ENCODE measurements around the gene TTC12. TPM values are rescaled to one million over a fixed set of nuclear protein-coding genes. Genes with fewer than 3 reads are reported as not detected.

The TTC12 gene
- total RNA-seq, 1 donor from 2014 or later = 6.4 TPM

- DNase-seq (ENCODE audit: extremely low read depth, low read depth, low spot score) = no peak
These were observed 58.9 kb downstream of the TTC12 start for GRCh38 chr11:113373306-113373705.

GRCh38 chr11:113373981-113374560 is 59.7 kb downstream of the TTC12 start:
- DNase-seq (ENCODE audit: extremely low read depth, low read depth, low spot score) = no peak

GRCh38 chr11:113375402-113375801 is 61.0 kb downstream of the TTC12 start:
- no peak for DNase-seq (ENCODE audit: extremely low read depth, low read depth, low spot score)

GRCh38 chr11:113376156-113376555 is 61.8 kb downstream of the TTC12 start:
- DNase-seq (ENCODE audit: extremely low read depth, low read depth, low spot score) = no peak

- DNase-seq (ENCODE audit: extremely low read depth, low read depth, low spot score) = no peak
These were observed 63.5 kb downstream of the TTC12 start for GRCh38 chr11:113377681-113378412.

GRCh38 chr11:113378692-113379091 is 64.3 kb downstream of the TTC12 start:
- DNase-seq (ENCODE audit: extremely low read depth, low read depth, low spot score) = no peak

GRCh38 chr11:113382121-113382520 is 67.7 kb downstream of the TTC12 start:
- no peak for DNase-seq (ENCODE audit: extremely low read depth, low read depth, low spot score)

GRCh38 chr11:113384551-113384950 is 70.2 kb downstream of the TTC12 start:
- DNase-seq (ENCODE audit: extremely low read depth, low read depth, low spot score) = peak; percentile 72

GRCh38 chr11:113385749-113386148 is 71.4 kb downstream of the TTC12 start:
- no peak for DNase-seq (ENCODE audit: extremely low read depth, low read depth, low spot score)

- DNase-seq (ENCODE audit: extremely low read depth, low read depth, low spot score) = no peak
These were observed 72.5 kb downstream of the TTC12 start for GRCh38 chr11:113386866-113387265.

GRCh38 chr11:113387605-113388211 is 73.3 kb downstream of the TTC12 start, which contains the start of gene ANKK1:
ANKK1 (plus strand) TSS chr11:113387779; CDS start chr11:113387885, 106 bp downstream.
- DNase-seq (ENCODE audit: extremely low read depth, low read depth, low spot score) = no peak

- DNase-seq (ENCODE audit: extremely low read depth, low read depth, low spot score) = no peak
These were observed 74.9 kb downstream of the TTC12 start for GRCh38 chr11:113389272-113389671.

GRCh38 chr11:113392236-113392921 is 78.0 kb downstream of the TTC12 start:
- no peak for DNase-seq (ENCODE audit: extremely low read depth, low read depth, low spot score)

- DNase-seq (ENCODE audit: extremely low read depth, low read depth, low spot score) = no peak
These were observed 79.2 kb downstream of the TTC12 start for GRCh38 chr11:113393501-113393985.

- no peak for DNase-seq (ENCODE audit: extremely low read depth, low read depth, low spot score)
These were observed 80.5 kb downstream of the TTC12 start for GRCh38 chr11:113394919-113395318.

GRCh38 chr11:113395782-113396336 is 81.5 kb downstream of the TTC12 start:
- no peak for DNase-seq (ENCODE audit: extremely low read depth, low read depth, low spot score)

- DNase-seq (ENCODE audit: extremely low read depth, low read depth, low spot score) = no peak
These were observed 82.3 kb downstream of the TTC12 start for GRCh38 chr11:113396690-113397089.

- no peak for DNase-seq (ENCODE audit: extremely low read depth, low read depth, low spot score)
These were observed 82.8 kb downstream of the TTC12 start for GRCh38 chr11:113397212-113397611.

GRCh38 chr11:113397821-113398220 is 83.4 kb downstream of the TTC12 start:
- DNase-seq (ENCODE audit: extremely low read depth, low read depth, low spot score) = no peak

GRCh38 chr11:113398669-113399430 is 84.5 kb downstream of the TTC12 start:
- no peak for DNase-seq (ENCODE audit: extremely low read depth, low read depth, low spot score)
